ENCODE results near the gene GBX2. TPM values are rescaled to one million over a fixed set of nuclear protein-coding genes. Genes with fewer than 3 reads are reported as not detected.

GBX2 gene
- total and polyA plus RNA-seq, 2 of the 8 experiments (the other 6 are each of a cell fraction or from before 2014, with no cell fraction given), result 0.38 to 0.89 TPM

DNA sequence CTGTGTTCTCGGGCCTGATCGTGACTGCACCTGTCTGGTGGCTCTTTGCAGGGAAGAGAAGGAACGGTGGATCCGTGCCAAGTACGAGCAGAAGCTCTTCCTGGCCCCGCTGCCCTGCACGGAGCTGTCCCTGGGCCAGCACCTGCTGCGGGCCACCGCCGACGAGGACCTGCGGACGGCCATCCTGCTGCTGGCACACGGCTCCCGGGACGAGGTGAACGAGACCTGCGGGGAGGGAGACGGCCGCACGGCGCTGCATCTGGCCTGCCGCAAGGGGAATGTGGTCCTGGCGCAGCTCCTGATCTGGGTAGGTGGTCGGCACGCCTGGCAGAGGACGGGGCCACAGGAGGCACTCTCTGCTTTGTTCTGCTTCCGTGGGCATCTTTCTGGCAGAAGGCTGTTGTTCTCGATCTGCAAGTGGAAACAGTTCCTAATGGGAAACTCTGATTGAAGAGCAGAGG is 48.0 kb downstream of the GBX2 start:
- Histone ChIP-seq H2AFZ (ENCODE audit: low read length) (no peak overlapping the region), H2BK5ac (ENCODE audit: low read depth, low read length) (no peak overlapping the region), H4K20me1 (replicated peaks in 1 of 2; ENCODE audit: control insufficient read depth in 1 of 2, insufficient read depth in 2 of 2, low read length in 2 of 2) (peaks cover 7 to 10% of the 10 kb centered on the region in 2 experiments), H3K4me3 (ENCODE audit: extremely low read depth in 1 of 4, insufficient read depth in 2 of 4, low read depth in 3 of 4, low read length in 4 of 4) (no peak overlapping the region), H4K8ac (ENCODE audit: extremely low read depth, insufficient read depth, low read length) (no peak overlapping the region; the same call in 1 of the 2 replicates), H3K79me2 (ENCODE audit: control insufficient read depth in 1 of 2, insufficient read depth in 2 of 2, low read length in 2 of 2) (no peaks in the 10 kb centered on the region), H3K4me2 (ENCODE audit: insufficient read depth in 1 of 2, low read depth in 2 of 2, low read length in 2 of 2) (no peak overlapping the region), H2BK20ac (ENCODE audit: low read length) (no peak overlapping the region), H2BK15ac (ENCODE audit: low read length) (no peak overlapping the region), H2BK120ac (replicated peaks; ENCODE audit: low read depth, low read length) (no peak overlapping the region), H3K36me3 (ENCODE audit: control insufficient read depth in 2 of 4, insufficient read depth in 4 of 4, low read length in 3 of 4) (no peaks in the 10 kb centered on the region; a peak in 1 of 8 replicates), H3K23me2 (ENCODE audit: low read depth, low read length) (no peaks in the 10 kb centered on the region), H2BK12ac (ENCODE audit: low read depth, low read length) (peak overlapping the region; percentile 19; the same call in 1 of the 2 replicates), H2AK5ac (ENCODE audit: low read depth, low read length) (no peak overlapping the region), H4K91ac (replicated peaks; ENCODE audit: insufficient read length, low read length) (no peak overlapping the region), H3K18ac (ENCODE audit: extremely low read depth, low read length) (no peak overlapping the region), H3K4ac (replicated peaks; ENCODE audit: insufficient read length, low read depth, low read length) (no peak overlapping the region), H3K79me1 (ENCODE audit: low read depth, low read length) (no peaks in the 10 kb centered on the region), H3K4me1 (replicated peaks in 1 of 4; ENCODE audit: control insufficient read depth in 3 of 4, insufficient read depth in 4 of 4, low read length in 3 of 4) (peaks cover 0 to 9% (median 4%) of the 10 kb centered on the region in 4 experiments; a peak in 5 of 7 replicates), H3K9ac (replicated peaks in 1 of 4; ENCODE audit: extremely low read depth in 1 of 4, low read depth in 3 of 4, low read length in 3 of 4) (no peak overlapping the region), H3K14ac (ENCODE audit: insufficient read length) (no peak overlapping the region), H3K23ac (ENCODE audit: insufficient read length) (no peak overlapping the region), H3K9me3 (ENCODE audit: insufficient read depth in 2 of 2, low read depth in 1 of 2, low read length in 1 of 2) (no peaks in the 10 kb centered on the region), H3K27ac (ENCODE audit: low read depth, low read length) (no peak overlapping the region), H3K27me3 (replicated peaks in 1 of 4; ENCODE audit: control insufficient read depth in 3 of 4, extremely low read depth in 1 of 4, insufficient read depth in 3 of 4, low read length in 3 of 4) (peaks cover 0 to 12% (median 10%) of the 10 kb centered on the region in 4 experiments; a peak in 6 of 7 replicates), H4K5ac (ENCODE audit: insufficient read length, low read depth, low read length) (no peak overlapping the region), H3K56ac (replicated peaks; ENCODE audit: insufficient read length, low read depth, low read length) (no peak overlapping the region)
- FAIRE-seq (no peak), DNase-seq (ENCODE audit: low read depth in 1 of 2, low spot score in 2 of 2) (no peak)
- POLR2A ChIA-PET (ENCODE audit: partially characterized antibody), result no interaction called here
- WGBS, 2 experiments (ENCODE audit: extremely low coverage in 1 of 2, insufficient coverage in 1 of 2, insufficient read length in 1 of 2, insufficient replicate concordance in 2 of 2, low coverage in 1 of 2, low lambda C conversion rate in 2 of 2, missing lambda C conversion rate in 1 of 2), result 91% methylated on average over 29 of the region's 29 CpGs; no CpG with 5 or more reads in 1 of the 2 experiments
- CTCF ChIA-PET (ENCODE audit: partially characterized antibody), result no interaction called here
- TF ChIP-seq, protein P1, sequence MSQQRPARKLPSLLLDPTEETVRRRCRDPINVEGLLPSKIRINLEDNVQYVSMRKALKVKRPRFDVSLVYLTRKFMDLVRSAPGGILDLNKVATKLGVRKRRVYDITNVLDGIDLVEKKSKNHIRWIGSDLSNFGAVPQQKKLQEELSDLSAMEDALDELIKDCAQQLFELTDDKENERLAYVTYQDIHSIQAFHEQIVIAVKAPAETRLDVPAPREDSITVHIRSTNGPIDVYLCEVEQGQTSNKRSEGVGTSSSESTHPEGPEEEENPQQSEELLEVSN (IDR thresholded peaks at IDR 0.05), result no peak
- no peak for TF ChIP-seq SRF (IDR thresholded peaks at IDR 0.05; ENCODE audit: low read depth, low read length)
- TF ChIP-seq MAFK (IDR thresholded peaks at IDR 0.05; ENCODE audit: low read depth, low read length), result no peak
- TF ChIP-seq BACH1 (IDR thresholded peaks at IDR 0.05; ENCODE audit: low read length), result no peak
- no peak for TF ChIP-seq RXRA (IDR thresholded peaks at IDR 0.05; ENCODE audit: insufficient read depth, low read depth, low read length)
- TF ChIP-seq, protein P2, sequence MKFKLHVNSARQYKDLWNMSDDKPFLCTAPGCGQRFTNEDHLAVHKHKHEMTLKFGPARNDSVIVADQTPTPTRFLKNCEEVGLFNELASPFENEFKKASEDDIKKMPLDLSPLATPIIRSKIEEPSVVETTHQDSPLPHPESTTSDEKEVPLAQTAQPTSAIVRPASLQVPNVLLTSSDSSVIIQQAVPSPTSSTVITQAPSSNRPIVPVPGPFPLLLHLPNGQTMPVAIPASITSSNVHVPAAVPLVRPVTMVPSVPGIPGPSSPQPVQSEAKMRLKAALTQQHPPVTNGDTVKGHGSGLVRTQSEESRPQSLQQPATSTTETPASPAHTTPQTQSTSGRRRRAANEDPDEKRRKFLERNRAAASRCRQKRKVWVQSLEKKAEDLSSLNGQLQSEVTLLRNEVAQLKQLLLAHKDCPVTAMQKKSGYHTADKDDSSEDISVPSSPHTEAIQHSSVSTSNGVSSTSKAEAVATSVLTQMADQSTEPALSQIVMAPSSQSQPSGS (IDR thresholded peaks at IDR 0.05; ENCODE audit: low read length), result no peak
- TF ChIP-seq EGR1 (IDR thresholded peaks at IDR 0.05; ENCODE audit: borderline replicate concordance, low read depth, low read length), result no peak
- TF ChIP-seq SIX5 (IDR thresholded peaks at IDR 0.05; ENCODE audit: low read depth, low read length), result no peak
- no peak for TF ChIP-seq NANOG (IDR thresholded peaks at IDR 0.05; ENCODE audit: insufficient read depth, low read depth, low read length, poor library complexity, severe bottlenecking)
- TF ChIP-seq JUND (IDR thresholded peaks at IDR 0.05; ENCODE audit: low read length), result no peak
- TF ChIP-seq HDAC2 (IDR thresholded peaks at IDR 0.05; ENCODE audit: borderline replicate concordance in 1 of 2, low read depth in 2 of 2, low read length in 2 of 2), result no peak
- no peak for TF ChIP-seq SP4 (IDR thresholded peaks at IDR 0.05; ENCODE audit: low read length)

Measured in H1 (cell line).